Measurements from ENCODE around the gene MRPL54. TPM values are rescaled to one million over a fixed set of nuclear protein-coding genes. Genes with fewer than 3 reads are reported as not detected.

The MRPL54 gene
- total and polyA plus RNA-seq, 2 experiments from 2014 or later: 42.2 to 86.8 TPM

DNA sequence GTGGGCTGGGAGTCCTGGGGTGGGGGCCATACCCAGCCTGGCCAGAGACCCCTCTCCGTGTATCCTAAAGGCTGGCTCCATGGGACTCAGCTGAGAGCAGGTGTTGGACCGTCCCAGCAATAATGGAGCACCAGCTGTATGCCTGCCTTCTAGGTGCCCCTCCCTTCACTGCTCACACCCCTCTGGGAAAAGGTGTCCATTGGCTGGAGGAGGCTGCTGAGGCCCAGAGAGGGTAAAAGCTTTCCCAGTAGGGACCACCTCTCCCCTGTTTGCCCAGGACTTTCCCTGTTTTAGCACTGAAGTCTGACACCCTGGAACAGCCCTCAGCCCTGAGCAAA, 12.9 kb downstream of the MRPL54 start:
- Histone ChIP-seq H3K4me2 (no peak overlapping the region), H3K4me3 (no peak overlapping the region), H3K9me3 (ENCODE audit: low read depth) (no peaks in the 10 kb centered on the region), H2AFZ (no peak overlapping the region), H3K36me3 (replicated peaks; ENCODE audit: insufficient read depth, low read depth) (no peaks in the 10 kb centered on the region), H4K20me1 (ENCODE audit: insufficient read depth, poor library complexity, severe bottlenecking) (no peaks in the 10 kb centered on the region), H3K27me3 (no peaks in the 10 kb centered on the region), H3K27ac (no peak overlapping the region), H3K4me1 (ENCODE audit: insufficient read depth) (no peaks in the 10 kb centered on the region), H3K9me2 (replicated peaks; ENCODE audit: insufficient read depth) (no peaks in the 10 kb centered on the region), H3K79me2 (no peaks in the 10 kb centered on the region)
- 92% methylated on average over 2 of the region's 2 CpGs for whole genome bisulfite sequencing (ENCODE audit: low lambda C conversion rate, missing lambda C conversion rate)
- TF ChIP-seq EZH2phosphoT487 (IDR thresholded peaks at IDR 0.05; ENCODE audit: low read depth, severe bottlenecking, unreplicated experiment): no peak
- TF ChIP-seq, protein P1, sequence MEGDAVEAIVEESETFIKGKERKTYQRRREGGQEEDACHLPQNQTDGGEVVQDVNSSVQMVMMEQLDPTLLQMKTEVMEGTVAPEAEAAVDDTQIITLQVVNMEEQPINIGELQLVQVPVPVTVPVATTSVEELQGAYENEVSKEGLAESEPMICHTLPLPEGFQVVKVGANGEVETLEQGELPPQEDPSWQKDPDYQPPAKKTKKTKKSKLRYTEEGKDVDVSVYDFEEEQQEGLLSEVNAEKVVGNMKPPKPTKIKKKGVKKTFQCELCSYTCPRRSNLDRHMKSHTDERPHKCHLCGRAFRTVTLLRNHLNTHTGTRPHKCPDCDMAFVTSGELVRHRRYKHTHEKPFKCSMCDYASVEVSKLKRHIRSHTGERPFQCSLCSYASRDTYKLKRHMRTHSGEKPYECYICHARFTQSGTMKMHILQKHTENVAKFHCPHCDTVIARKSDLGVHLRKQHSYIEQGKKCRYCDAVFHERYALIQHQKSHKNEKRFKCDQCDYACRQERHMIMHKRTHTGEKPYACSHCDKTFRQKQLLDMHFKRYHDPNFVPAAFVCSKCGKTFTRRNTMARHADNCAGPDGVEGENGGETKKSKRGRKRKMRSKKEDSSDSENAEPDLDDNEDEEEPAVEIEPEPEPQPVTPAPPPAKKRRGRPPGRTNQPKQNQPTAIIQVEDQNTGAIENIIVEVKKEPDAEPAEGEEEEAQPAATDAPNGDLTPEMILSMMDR (IDR thresholded peaks at IDR 0.05; ENCODE audit: poor library complexity): no peak
- TF ChIP-seq EZH2 (IDR thresholded peaks at IDR 0.05; ENCODE audit: borderline replicate concordance): no peak
- DNase-seq (ENCODE audit: low spot score): no peak

DNA sequence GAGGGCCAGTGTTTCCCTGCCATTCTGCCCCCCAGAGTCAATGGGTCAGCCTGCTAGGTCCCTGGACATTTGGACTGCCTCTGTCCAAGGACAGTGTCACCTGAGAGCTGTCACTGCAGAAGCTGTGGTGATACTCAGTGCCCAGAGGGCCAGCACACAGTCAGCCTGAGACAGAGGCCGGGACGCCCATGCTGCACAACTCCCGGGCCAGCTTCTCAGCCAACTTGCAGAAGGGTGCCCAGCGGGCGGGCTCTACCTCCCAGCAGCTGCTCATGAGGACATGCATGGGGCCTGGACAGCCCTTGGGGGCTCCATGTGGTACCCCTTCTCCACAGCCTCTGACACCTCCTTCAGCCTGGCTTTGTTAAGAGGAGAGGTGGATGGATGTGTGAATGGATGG, 13.3 kb downstream of the MRPL54 start:
- Histone ChIP-seq H3K9me2 (replicated peaks; ENCODE audit: insufficient read depth) (no peaks in the 10 kb centered on the region), H3K4me1 (ENCODE audit: insufficient read depth) (no peaks in the 10 kb centered on the region)

DNA sequence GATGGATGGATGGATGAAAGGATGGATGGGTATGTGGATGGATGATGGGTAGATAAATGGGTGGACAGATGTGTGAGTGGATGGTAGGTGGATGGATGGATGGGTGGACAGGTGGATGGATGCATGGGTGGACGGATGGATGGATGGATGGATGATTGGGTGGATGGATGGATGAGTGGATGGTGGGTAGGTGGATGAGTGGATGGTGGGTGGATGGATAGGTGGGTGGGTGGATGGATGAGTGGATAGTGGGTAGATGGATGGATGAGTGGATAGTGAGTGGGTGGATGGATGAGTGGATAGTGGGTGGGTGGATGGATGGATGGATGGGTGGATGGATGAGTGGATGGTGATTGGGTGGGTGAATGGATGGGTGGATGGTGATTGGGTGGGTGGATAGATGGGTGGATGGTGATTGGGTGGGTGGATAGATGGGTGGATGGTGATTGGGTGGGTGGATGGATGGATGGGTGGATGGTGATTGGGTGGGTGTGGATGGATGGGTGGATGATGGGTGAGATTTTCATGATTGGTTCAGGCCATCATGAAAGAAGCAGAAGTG, 14.1 kb downstream of the MRPL54 start:
- no peaks in the 10 kb centered on the region for H3K79me2 ChIP-seq
- H3K36me3 ChIP-seq (replicated peaks; ENCODE audit: insufficient read depth, low read depth): no peaks in the 10 kb centered on the region
- no peak overlapping the region for H3K4me3 ChIP-seq
- no peak overlapping the region for H3K27ac ChIP-seq
- H3K4me1 ChIP-seq (ENCODE audit: insufficient read depth): no peaks in the 10 kb centered on the region
- H3K27me3 ChIP-seq: no peaks in the 10 kb centered on the region
- no peak overlapping the region for H2AFZ ChIP-seq
- no peaks in the 10 kb centered on the region for H4K20me1 ChIP-seq (ENCODE audit: insufficient read depth, poor library complexity, severe bottlenecking)
- H3K4me2 ChIP-seq: no peak overlapping the region
- H3K9me2 ChIP-seq (replicated peaks; ENCODE audit: insufficient read depth): no peaks in the 10 kb centered on the region
- no peaks in the 10 kb centered on the region for H3K9me3 ChIP-seq (ENCODE audit: low read depth)
- no peak for DNase-seq (ENCODE audit: low spot score)
- 100% methylated on average over 1 of the region's 1 CpG for WGBS (ENCODE audit: low lambda C conversion rate, missing lambda C conversion rate)
- TF ChIP-seq, protein P1 (IDR thresholded peaks at IDR 0.05; ENCODE audit: poor library complexity): no peak
- TF ChIP-seq EZH2phosphoT487 (IDR thresholded peaks at IDR 0.05; ENCODE audit: low read depth, severe bottlenecking, unreplicated experiment) (no peak), EZH2 (IDR thresholded peaks at IDR 0.05; ENCODE audit: borderline replicate concordance) (no peak)

More for the DNA sequence above, 13.3 kb downstream of the MRPL54 start:
- no peak overlapping the region for H2AFZ ChIP-seq
- WGBS (ENCODE audit: low lambda C conversion rate, missing lambda C conversion rate): 100% methylated on average over 5 of the region's 5 CpGs
- H3K4me3 ChIP-seq: no peak overlapping the region
- H3K79me2 ChIP-seq: no peaks in the 10 kb centered on the region
- no peak overlapping the region for H3K4me2 ChIP-seq
- no peaks in the 10 kb centered on the region for H3K36me3 ChIP-seq (replicated peaks; ENCODE audit: insufficient read depth, low read depth)
- no peaks in the 10 kb centered on the region for H3K27me3 ChIP-seq
- no peaks in the 10 kb centered on the region for H3K9me3 ChIP-seq (ENCODE audit: low read depth)
- no peak overlapping the region for H3K27ac ChIP-seq
- no peak for DNase-seq (ENCODE audit: low spot score)
- no peak for TF ChIP-seq EZH2phosphoT487 (IDR thresholded peaks at IDR 0.05; ENCODE audit: low read depth, severe bottlenecking, unreplicated experiment)
- TF ChIP-seq, protein P1 (IDR thresholded peaks at IDR 0.05; ENCODE audit: poor library complexity): no peak
- TF ChIP-seq EZH2 (IDR thresholded peaks at IDR 0.05; ENCODE audit: borderline replicate concordance): no peak
- no peaks in the 10 kb centered on the region for H4K20me1 ChIP-seq (ENCODE audit: insufficient read depth, poor library complexity, severe bottlenecking)

Data from hepatocyte (in vitro differentiated cells).